NB4 (cell line): Measurements from ENCODE around the gene SP4.

Source experiments
- MYC ChIP-seq: IDR thresholded peaks from 2 replicates; pipeline ENCODE4 v1.6.1; 2011; ENCODE audit warnings: low read depth, low read length
- POLR2A ChIP-seq: IDR thresholded peaks from 2 replicates; pipeline ENCODE4 v1.6.1; 2011; ENCODE audit warnings: mild to moderate bottlenecking; ENCODE audit not compliant: insufficient read length; ENCODE audit errors: extremely low read depth
- TF ChIP-seq, protein P1 (sequence below): IDR thresholded peaks from one replicate; pipeline ENCODE4 v1.5.1; 2012; ENCODE audit warnings: low read depth, low read length
- TF ChIP-seq, protein P2 (sequence below): IDR thresholded peaks from 2 replicates; pipeline ENCODE4 v1.6.1; 2011; ENCODE audit warnings: low read depth, low read length

DNA sequence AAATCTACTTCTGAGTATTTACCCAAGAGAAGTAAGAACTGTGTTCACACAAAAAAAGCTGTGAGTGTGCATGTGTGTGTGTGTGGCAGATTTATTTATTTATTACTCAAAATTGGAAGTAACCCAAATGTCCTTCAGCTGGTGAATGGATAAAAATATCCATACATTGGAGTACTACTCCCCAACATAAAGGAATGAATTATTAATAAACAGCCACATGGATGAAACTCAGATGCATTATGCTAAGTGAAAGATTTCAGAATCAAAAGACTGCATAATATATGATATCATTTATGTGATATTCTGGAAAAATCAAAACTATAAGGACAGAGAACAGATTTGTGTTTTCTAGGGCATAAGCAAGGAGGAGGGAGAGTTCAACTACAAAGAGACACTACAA lies 67.8 kb downstream of the SP4 start:
- TF ChIP-seq, protein P1, sequence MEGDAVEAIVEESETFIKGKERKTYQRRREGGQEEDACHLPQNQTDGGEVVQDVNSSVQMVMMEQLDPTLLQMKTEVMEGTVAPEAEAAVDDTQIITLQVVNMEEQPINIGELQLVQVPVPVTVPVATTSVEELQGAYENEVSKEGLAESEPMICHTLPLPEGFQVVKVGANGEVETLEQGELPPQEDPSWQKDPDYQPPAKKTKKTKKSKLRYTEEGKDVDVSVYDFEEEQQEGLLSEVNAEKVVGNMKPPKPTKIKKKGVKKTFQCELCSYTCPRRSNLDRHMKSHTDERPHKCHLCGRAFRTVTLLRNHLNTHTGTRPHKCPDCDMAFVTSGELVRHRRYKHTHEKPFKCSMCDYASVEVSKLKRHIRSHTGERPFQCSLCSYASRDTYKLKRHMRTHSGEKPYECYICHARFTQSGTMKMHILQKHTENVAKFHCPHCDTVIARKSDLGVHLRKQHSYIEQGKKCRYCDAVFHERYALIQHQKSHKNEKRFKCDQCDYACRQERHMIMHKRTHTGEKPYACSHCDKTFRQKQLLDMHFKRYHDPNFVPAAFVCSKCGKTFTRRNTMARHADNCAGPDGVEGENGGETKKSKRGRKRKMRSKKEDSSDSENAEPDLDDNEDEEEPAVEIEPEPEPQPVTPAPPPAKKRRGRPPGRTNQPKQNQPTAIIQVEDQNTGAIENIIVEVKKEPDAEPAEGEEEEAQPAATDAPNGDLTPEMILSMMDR: no peak
- no peak for TF ChIP-seq POLR2A
- TF ChIP-seq, protein P2, sequence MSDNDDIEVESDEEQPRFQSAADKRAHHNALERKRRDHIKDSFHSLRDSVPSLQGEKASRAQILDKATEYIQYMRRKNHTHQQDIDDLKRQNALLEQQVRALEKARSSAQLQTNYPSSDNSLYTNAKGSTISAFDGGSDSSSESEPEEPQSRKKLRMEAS: no peak
- no peak for TF ChIP-seq MYC
